Parathyroid adenoma (tissue), 2 donors: ENCODE results near the gene RTF1.

Experiments used
- H2AFZ ChIP-seq: fragments of 300-600 bp; sonication (generic); one replicate; pipeline ENCODE4 v1.7.0; 2017; ENCODE audit warnings: antibody characterized with exemption, mild to moderate bottlenecking
- H3K27ac ChIP-seq: fragments of 300-600 bp; sonication (generic); one replicate; pipeline ENCODE4 v1.7.0; 2017
- H3K27me3 ChIP-seq: fragments of 300-600 bp; sonication (generic); one replicate; pipeline ENCODE4 v1.7.0; 2017; ENCODE audit warnings: low read length; ENCODE audit not compliant: control insufficient read depth, insufficient read depth
- H3K36me3 ChIP-seq: fragments of 300-600 bp; sonication (generic); one replicate; pipeline ENCODE4 v1.7.0; 2017; ENCODE audit warnings: low read length; ENCODE audit not compliant: control insufficient read depth, insufficient read depth
- H3K4me1 ChIP-seq: fragments of 300-600 bp; sonication (generic); one replicate; pipeline ENCODE4 v1.7.0; 2017; ENCODE audit warnings: control low read depth
- H3K4me2 ChIP-seq: fragments of 300-600 bp; sonication (generic); one replicate; pipeline ENCODE4 v1.7.0; 2017; ENCODE audit warnings: low read length
- H3K4me3 ChIP-seq: fragments of 300-600 bp; sonication (generic); one replicate; pipeline ENCODE4 v1.7.0; 2017; ENCODE audit warnings: low read depth, low read length
- H3K79me2 ChIP-seq: fragments of 300-600 bp; sonication (generic); one replicate; pipeline ENCODE4 v1.7.0; 2017; ENCODE audit warnings: control low read depth
- H3K9ac ChIP-seq: fragments of 300-600 bp; sonication (generic); one replicate; pipeline ENCODE4 v1.7.0; 2017; ENCODE audit warnings: mild to moderate bottlenecking
- H3K9me3 ChIP-seq: fragments of 300-600 bp; sonication (generic); one replicate; pipeline ENCODE4 v1.7.0; 2017; ENCODE audit warnings: low read length; ENCODE audit not compliant: control insufficient read depth
- CTCF ChIP-seq: fragments of 300-600 bp; sonication (generic); IDR thresholded peaks from one replicate; pipeline ENCODE4 v1.7.0; 2017; ENCODE audit warnings: antibody characterized with exemption, mild to moderate bottlenecking
- donor health status: primary hyperparathyroidism.

Gene RTF1

DNA sequence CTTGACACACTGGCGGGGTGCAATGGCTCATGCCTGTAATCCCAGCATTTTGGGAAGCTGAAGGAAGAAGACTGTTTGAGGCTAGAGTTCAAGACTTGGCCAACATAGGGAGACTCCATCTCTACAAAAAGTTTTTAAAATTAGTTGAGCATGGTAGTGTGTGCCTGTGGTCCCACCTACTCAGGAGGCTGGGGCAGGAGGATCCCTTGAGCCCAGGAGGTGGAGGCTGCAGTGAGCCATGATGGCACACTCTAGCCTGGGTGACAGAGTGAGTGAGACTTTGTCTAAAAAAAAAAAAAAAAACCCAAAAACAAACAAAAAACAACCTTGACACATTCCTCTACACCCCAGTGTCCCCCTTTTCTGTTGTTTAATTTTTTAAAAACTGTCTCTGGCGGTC, 72.7 kb downstream of the RTF1 start:
- Histone ChIP-seq H3K36me3 (no peaks in the 10 kb centered on the region), H3K79me2 (no peaks in the 10 kb centered on the region), H3K27ac (no peak overlapping the region), H3K4me1 (peaks cover 5% of the 10 kb centered on the region), H3K4me2 (no peak overlapping the region), H3K9ac (no peak overlapping the region), H3K4me3 (no peak overlapping the region), H2AFZ (no peak overlapping the region), H3K27me3 (no peaks in the 10 kb centered on the region), H3K9me3 (no peaks in the 10 kb centered on the region)
- no peak for TF ChIP-seq CTCF

DNA sequence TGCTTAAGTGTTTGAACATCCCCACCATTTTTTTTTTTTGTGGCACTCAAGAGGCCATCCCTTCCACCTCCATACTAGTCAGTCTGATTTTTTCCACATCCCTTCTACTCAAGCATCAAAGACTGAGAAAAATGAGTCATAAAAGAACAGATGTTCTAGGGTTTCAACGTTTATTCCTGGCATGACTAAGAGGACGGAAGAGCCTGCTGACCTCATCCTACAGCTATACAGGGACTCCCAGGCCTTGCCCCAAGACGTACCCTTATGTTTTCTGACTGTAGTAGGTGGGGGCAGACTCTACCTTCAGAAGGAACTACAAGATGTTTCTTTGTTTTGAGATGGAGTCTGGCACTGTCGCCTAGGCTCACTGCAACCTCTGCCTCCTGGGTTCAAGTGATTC, 73.5 kb downstream of the RTF1 start:
- H3K9ac ChIP-seq = no peak overlapping the region
- H3K9me3 ChIP-seq = no peaks in the 10 kb centered on the region
- no peaks in the 10 kb centered on the region for H3K36me3 ChIP-seq
- no peak for TF ChIP-seq CTCF
- H3K79me2 ChIP-seq = no peaks in the 10 kb centered on the region
- no peak overlapping the region for H2AFZ ChIP-seq
- no peak overlapping the region for H3K27ac ChIP-seq
- no peak overlapping the region for H3K4me2 ChIP-seq
- H3K4me1 ChIP-seq = peaks cover 5% of the 10 kb centered on the region
- H3K27me3 ChIP-seq = no peaks in the 10 kb centered on the region
- no peak overlapping the region for H3K4me3 ChIP-seq

DNA sequence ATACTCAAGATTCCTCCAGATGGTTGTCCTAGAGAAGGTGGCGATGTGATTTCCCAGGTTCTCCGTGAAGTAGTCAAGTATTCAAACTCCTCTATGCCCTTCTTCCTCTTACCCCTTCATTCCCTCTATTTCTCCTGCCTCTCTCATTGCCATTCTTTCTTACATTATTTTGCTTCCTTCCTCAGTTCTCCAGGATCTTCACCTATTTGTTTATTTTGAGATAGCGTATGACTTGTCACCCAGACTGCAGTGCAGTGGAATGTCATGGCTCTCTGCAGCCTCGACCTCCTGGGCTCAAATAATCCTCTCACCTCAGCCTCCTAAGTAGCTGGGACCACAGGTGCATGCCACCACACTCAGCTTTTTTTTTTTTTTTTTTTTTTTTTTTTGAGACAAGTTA, 75.0 kb downstream of the RTF1 start:
- no peak for TF ChIP-seq CTCF
- Histone ChIP-seq H3K9me3 (no peaks in the 10 kb centered on the region), H3K27ac (no peak overlapping the region), H3K79me2 (no peaks in the 10 kb centered on the region), H3K27me3 (no peaks in the 10 kb centered on the region), H3K9ac (no peak overlapping the region), H3K4me2 (no peak overlapping the region), H3K4me3 (no peak overlapping the region), H3K36me3 (no peaks in the 10 kb centered on the region), H2AFZ (no peak overlapping the region), H3K4me1 (peaks cover 5% of the 10 kb centered on the region)

DNA sequence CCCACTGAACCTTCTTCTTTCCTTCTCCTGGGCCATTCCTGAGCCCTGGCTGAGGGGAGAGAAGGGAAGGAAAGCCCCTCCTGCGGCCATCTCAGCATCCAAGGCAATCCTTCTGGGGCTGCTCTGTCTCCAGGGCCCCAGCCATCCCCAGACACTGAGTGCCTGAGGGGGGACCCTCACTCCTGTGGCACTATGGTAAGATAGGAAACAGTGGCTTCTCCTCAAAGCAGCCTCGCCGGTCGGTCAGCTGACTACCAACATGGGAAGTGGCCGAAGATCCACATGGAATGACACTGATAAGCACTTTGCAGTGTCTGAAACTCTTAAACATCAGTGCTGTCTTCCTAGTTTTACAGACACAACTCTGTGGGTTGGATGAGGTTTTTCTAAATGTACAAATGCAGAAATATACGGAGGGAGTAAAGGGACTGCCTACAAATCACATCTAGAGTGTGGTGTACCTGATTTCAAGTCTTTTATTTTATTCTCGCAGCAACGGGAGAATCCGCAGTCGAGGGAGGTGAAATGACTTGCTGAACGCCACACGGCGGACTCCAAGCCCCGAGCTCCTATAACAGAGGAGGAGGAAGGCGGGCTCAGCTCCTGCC, 75.8 kb downstream of the RTF1 start:
- peak overlapping the region; percentile 68 for H3K4me3 ChIP-seq
- H3K9ac ChIP-seq = no peak overlapping the region
- no peaks in the 10 kb centered on the region for H3K79me2 ChIP-seq
- H3K4me1 ChIP-seq = peaks cover 5% of the 10 kb centered on the region
- no peak for TF ChIP-seq CTCF
- H3K36me3 ChIP-seq = no peaks in the 10 kb centered on the region
- H3K27ac ChIP-seq = no peak overlapping the region
- peak overlapping the region; percentile 94 for H3K4me2 ChIP-seq
- no peaks in the 10 kb centered on the region for H3K9me3 ChIP-seq
- H2AFZ ChIP-seq = peak overlapping the region; percentile 91
- no peaks in the 10 kb centered on the region for H3K27me3 ChIP-seq

DNA sequence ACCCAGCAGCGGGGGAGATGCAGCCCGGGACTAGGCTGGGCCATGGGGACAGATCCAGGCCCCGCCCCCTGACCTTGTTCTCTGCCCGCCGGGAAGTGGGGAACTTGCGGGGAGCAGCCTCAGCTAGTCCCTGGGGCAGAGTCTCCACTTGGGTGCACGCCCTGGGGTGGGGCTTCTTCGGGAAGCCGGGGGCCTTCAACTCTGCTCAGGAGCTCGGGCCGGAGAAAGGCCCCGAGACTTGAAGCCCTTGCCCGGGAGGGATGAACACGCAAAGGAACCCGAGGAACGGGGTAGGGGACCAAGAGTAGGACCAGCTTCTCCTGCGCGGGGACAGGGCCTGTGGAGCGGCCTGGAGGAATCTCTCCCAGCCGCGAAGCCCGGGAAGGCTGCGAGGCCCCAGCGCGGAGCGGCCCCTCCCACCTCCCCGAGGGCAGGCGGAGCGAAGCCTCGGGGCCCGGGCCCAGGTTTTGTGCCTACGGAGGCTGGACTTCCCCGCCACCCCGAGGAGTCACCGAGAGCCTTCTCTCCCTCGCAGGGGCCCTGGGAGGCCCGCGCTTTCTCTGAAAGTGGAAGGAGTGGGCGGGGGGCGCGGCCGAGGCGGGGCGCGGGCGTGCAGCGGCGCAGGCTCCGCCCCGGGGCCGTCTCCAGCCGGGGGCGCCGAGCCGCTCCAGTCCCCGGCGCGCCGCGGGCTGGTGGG, 76.5 kb downstream of the RTF1 start, which contains the start of gene ITPKA:
Gene ITPKA, plus strand, starts transcription at position 670 of the 697 bp plus-strand sequence. CDS start 54 bp downstream, outside the sequence.
- Histone ChIP-seq H3K9ac (no peak within 1 kb of the TSS), H3K27ac (peak within 1 kb of the TSS; percentile 51)
- TF ChIP-seq CTCF = no peak

More for the DNA sequence above, 76.5 kb downstream of the RTF1 start, which contains the start of gene ITPKA:
- Histone ChIP-seq H3K4me3 (peak within 1 kb of the TSS; percentile 68), H3K4me2 (peak within 1 kb of the TSS; percentile 94), H3K27me3 (no peaks in the 10 kb centered on the region), H3K9me3 (no peaks in the 10 kb centered on the region), H3K79me2 (no peaks in the 10 kb centered on the region), H3K4me1 (peaks cover 5% of the 10 kb centered on the region), H3K36me3 (no peaks in the 10 kb centered on the region), H2AFZ (peak within 1 kb of the TSS; percentile 91)
